IMR-90 (cell line): ENCODE data around the gene INPP5J. TPM values are rescaled to one million over a fixed set of nuclear protein-coding genes. Genes with fewer than 3 reads are reported as not detected.

Experiments used
- ATAC-seq: fragments of 200-7000 bp; cut with Tn5 transposase; 2 replicates; pipeline ENCODE4 v1.9.1; 2020; ENCODE audit warnings: low read depth, mild to moderate bottlenecking, moderate library complexity
- BruUV-seq: library from RNA; stranded (reverse); fragments of 400-500 nt; replicated peaks from 2 replicates; lab custom pipeline; 2021; lab: Mats Ljungman, UMichigan
- CTCF ChIA-PET: fragments of 300-600 bp; formaldehyde crosslinking; extraction: SDS; loops from one replicate; lab custom pipeline; 2021; ENCODE audit warnings: antibody characterized with exemption; lab: Yijun Ruan, JAX
- POLR2A ChIA-PET: fragments of 300-600 bp; sonication (Branson Sonifier 250); formaldehyde crosslinking; loops from one replicate; lab custom pipeline; 2022; ENCODE audit warnings: antibody characterized with exemption; ENCODE audit not compliant: unreplicated experiment; lab: Charles Lee
- DNase-seq: peaks from one replicate; pipeline ENCODE4 v3.0.0; 2013
- H2AFZ ChIP-seq: replicated peaks from 2 replicates; pipeline ENCODE3; 2013; ENCODE audit warnings: low read length, mild to moderate bottlenecking; ENCODE audit not compliant: poor library complexity
- H2AK5ac ChIP-seq: 2 replicates; pipeline ENCODE4 v1.6.1; 2013; ENCODE audit warnings: low read depth, low read length, inconsistent platforms
- H2AK9ac ChIP-seq: replicated peaks from 2 replicates; pipeline ENCODE3; 2013; ENCODE audit warnings: mild to moderate bottlenecking, low read depth, low read length, moderate library complexity; ENCODE audit not compliant: poor library complexity
- H2BK120ac ChIP-seq: 2 replicates; pipeline ENCODE4 v1.6.1; 2013; ENCODE audit warnings: low read depth, low read length, inconsistent platforms
- H2BK15ac ChIP-seq: 3 replicates; pipeline ENCODE4 v1.6.1; 2013; ENCODE audit warnings: low read depth, low read length, inconsistent platforms
- H2BK20ac ChIP-seq: 2 replicates; pipeline ENCODE4 v1.6.1; 2013; ENCODE audit warnings: low read depth, mild to moderate bottlenecking, inconsistent platforms, low read length, moderate library complexity
- H2BK5ac ChIP-seq: 2 replicates; pipeline ENCODE4 v1.6.1; 2013; ENCODE audit warnings: mild to moderate bottlenecking, low read depth, low read length, inconsistent platforms; ENCODE audit not compliant: poor library complexity, severe bottlenecking
- H3K14ac ChIP-seq: replicated peaks from 2 replicates; pipeline ENCODE4 v1.6.1; 2013; ENCODE audit warnings: low read depth, low read length, inconsistent platforms
- H3K18ac ChIP-seq: 2 replicates; pipeline ENCODE4 v1.6.1; 2013; ENCODE audit warnings: low read depth, low read length, control low read depth
- H3K23ac ChIP-seq: 2 replicates; pipeline ENCODE4 v1.6.1; 2013; ENCODE audit warnings: low read depth, low read length, inconsistent platforms
- H3K27ac ChIP-seq: 2 replicates; pipeline ENCODE4 v1.5.1; 2013; ENCODE audit warnings: mild to moderate bottlenecking, control low read depth, low read length; ENCODE audit not compliant: insufficient read depth
- H3K27me3 ChIP-seq: 2 replicates; pipeline ENCODE4 v1.6.1; 2013; ENCODE audit warnings: low read length; ENCODE audit not compliant: control insufficient read depth, insufficient read depth
- H3K36me3 ChIP-seq: 2 replicates; pipeline ENCODE4 v1.6.1; 2013; ENCODE audit warnings: low read length, mixed read lengths; ENCODE audit not compliant: control insufficient read depth, insufficient read depth
- H3K4ac ChIP-seq: 2 replicates; pipeline ENCODE4 v1.6.1; 2013; ENCODE audit warnings: low read depth, low read length, inconsistent platforms
- H3K4me1 ChIP-seq: 2 replicates; pipeline ENCODE4 v1.6.1; 2013; ENCODE audit warnings: low read length, mixed read lengths; ENCODE audit not compliant: control insufficient read depth, insufficient read depth
- H3K4me2 ChIP-seq: 2 replicates; pipeline ENCODE4 v1.6.1; 2013; ENCODE audit warnings: low read depth, mild to moderate bottlenecking, control low read depth, low read length, moderate library complexity
- H3K4me3 ChIP-seq: 2 replicates; pipeline ENCODE4 v1.5.1; 2013; ENCODE audit warnings: low read depth, mild to moderate bottlenecking, control low read depth, low read length, moderate library complexity; ENCODE audit not compliant: insufficient read depth
- H3K56ac ChIP-seq: 2 replicates; pipeline ENCODE4 v1.6.1; 2013; ENCODE audit warnings: low read length, inconsistent platforms; ENCODE audit not compliant: insufficient read depth; ENCODE audit errors: extremely low read depth
- H3K79me1 ChIP-seq, 2 experiments: 2 replicates each; pipeline ENCODE4 v1.6.1; 2013; ENCODE audit warnings: low read length in 2 of 2, inconsistent platforms in 1 of 2, low read depth in 1 of 2
- H3K9ac ChIP-seq: 2 replicates; pipeline ENCODE4 v1.6.1; 2013; ENCODE audit warnings: low read depth, low read length, control low read depth
- H3K9me1 ChIP-seq: 2 replicates; pipeline ENCODE4 v1.6.1; 2013; ENCODE audit warnings: low read length, inconsistent platforms; ENCODE audit not compliant: insufficient read depth
- H3K9me3 ChIP-seq: 2 replicates; pipeline ENCODE4 v1.6.1; 2013; ENCODE audit warnings: low read length; ENCODE audit not compliant: control insufficient read depth, insufficient read depth
- H4K20me1 ChIP-seq: 2 replicates; pipeline ENCODE4 v1.6.1; 2013; ENCODE audit warnings: low read length, inconsistent platforms; ENCODE audit not compliant: insufficient read depth
- H4K5ac ChIP-seq: 2 replicates; pipeline ENCODE4 v1.6.1; 2013; ENCODE audit warnings: mild to moderate bottlenecking, low read depth, low read length, control low read depth
- H4K8ac ChIP-seq, 2 experiments: 2 replicates each; pipeline ENCODE4 v1.6.1; 2013; ENCODE audit warnings: low read depth in 2 of 2, low read length in 2 of 2, control low read depth in 1 of 2, inconsistent platforms in 1 of 2
- H4K91ac ChIP-seq: 2 replicates; pipeline ENCODE4 v1.6.1; 2013; ENCODE audit warnings: low read depth, low read length, inconsistent platforms; ENCODE audit not compliant: insufficient read depth
- CEBPB ChIP-seq: IDR thresholded peaks from 2 replicates; pipeline ENCODE4 v1.6.1; 2012; ENCODE audit warnings: low read depth, low read length, improper control_type of control experiment
- CHD1 ChIP-seq: IDR thresholded peaks from 2 replicates; pipeline ENCODE4 v1.6.1; 2012; ENCODE audit warnings: low read depth, low read length, improper control_type of control experiment
- FOS ChIP-seq: fragments of 150-350 bp; IDR thresholded peaks from 2 replicates; pipeline ENCODE4 v1.6.1; 2016; ENCODE audit warnings: low read depth, low read length
- SMC3 ChIP-seq: fragments of 150-350 bp; IDR thresholded peaks from 2 replicates; pipeline ENCODE4 v1.6.1; 2016; ENCODE audit warnings: low read depth, mild to moderate bottlenecking, antibody characterized with exemption, low read length, moderate library complexity
- WGBS, 2 experiments: methylation state at CpG; one replicate each; pipeline versions ENCODE4 v1.1.5 to v1.1.7; 2013; ENCODE audit warnings: missing lambda C conversion rate in 2 of 2; ENCODE audit not compliant: insufficient read length in 1 of 2; ENCODE audit errors: extremely low coverage in 2 of 2; 5-methylcytosine and 5-hydroxymethylcytosine counted together
- dilution Hi-C: fragments of 300-500 bp; cut with HindIII; formaldehyde crosslinking; loops from one replicate; pipeline ENCODE4 v1.14.3; 2018; ENCODE audit warnings: low sequenced_read_pairs; ENCODE audit not compliant: unreplicated experiment
- in situ Hi-C: fragments of 300-500 bp; cut with MboI; formaldehyde crosslinking; loops from 3 replicates; pipeline ENCODE4 v1.14.3; 2019; ENCODE audit warnings: low sequenced_read_pairs, inconsistent platforms, mixed read lengths
- intact Hi-C: fragments of 100-400 bp; cut with micrococcal nuclease; formaldehyde crosslinking; loops from 2 replicates; pipeline ENCODE4 v1.10.0; 2022
- polyA plus RNA-seq, 3 experiments: library from polyadenylated mRNA; depleted of rRNA; stranded (reverse); fragments of >200 nt; gene quantifications; 2 replicates each; pipeline ENCODE4 v1.2.3, GENCODE V29; 2012; ENCODE audit warnings: low replicate concordance in 1 of 3
- total RNA-seq: library from RNA; depleted of rRNA; stranded (reverse); fragments of >200 nt; gene quantifications from 2 replicates; pipeline ENCODE4 v1.2.3, GENCODE V29; 2012

INPP5J gene
- total and polyA plus RNA-seq, 2 of the 4 experiments (the other 2 are of a cell fraction) = 0.36 to 2.2 TPM

- ATAC-seq (no peak), DNase-seq (no peak)
- H3K9ac ChIP-seq = no peak overlapping the region
- H3K56ac ChIP-seq = no peak overlapping the region
- no peak overlapping the region for H4K91ac ChIP-seq
- H3K23ac ChIP-seq = no peak overlapping the region
- H2BK120ac ChIP-seq = no peak overlapping the region
- H3K4ac ChIP-seq = no peak overlapping the region; the same call in 1 of the 2 replicates
- intact Hi-C loops (no loop called here), dilution Hi-C loops (no loop called here), in situ Hi-C loops (no loop called here)
- H2AK5ac ChIP-seq = no peak overlapping the region
- no peak overlapping the region for H2AFZ ChIP-seq
- H3K9me1 ChIP-seq = 0 out of 2 replicates have a peak, but pooled peaks cover 5% of the 10 kb centered on the region
- H4K5ac ChIP-seq = no peak overlapping the region
- H3K14ac ChIP-seq = no peak overlapping the region
- H2BK5ac ChIP-seq = no peak overlapping the region
- no TSS peak for BruUV-seq
- CTCF ChIA-PET = interaction anchor here (1.1 kb wide), 1 partner anchor 35 kb away, joined by 3 read pairs; the partner anchor contains the start of gene SELENOM
- POLR2A ChIA-PET = no interaction called here
- H2BK20ac ChIP-seq = no peak overlapping the region
- peaks cover 4% of the 10 kb centered on the region; the same call in 1 of the 2 replicates for H3K9me3 ChIP-seq
- H2AK9ac ChIP-seq = peak overlapping the region; percentile 19
- H3K4me1 ChIP-seq = no peaks in the 10 kb centered on the region
- H3K4me2 ChIP-seq = no peak overlapping the region
- no peaks in the 10 kb centered on the region for H3K36me3 ChIP-seq
- 100% methylated on average over 1 of the region's 4 CpGs; no CpG with 5 or more reads in 1 of the 2 experiments for WGBS, 2 experiments
- H3K27me3 ChIP-seq = peaks cover 28% of the 10 kb centered on the region
- H3K27ac ChIP-seq = no peak overlapping the region
- no peak overlapping the region for H2BK15ac ChIP-seq
- H3K79me1 ChIP-seq = no peaks in the 10 kb centered on the region
- H3K18ac ChIP-seq = no peak overlapping the region
- H3K4me3 ChIP-seq = no peak overlapping the region
- H4K8ac ChIP-seq = no peak overlapping the region
- TF ChIP-seq CHD1 (no peak), SMC3 (no peak), CEBPB (no peak), FOS (no peak)
- no peaks in the 10 kb centered on the region for H4K20me1 ChIP-seq
These were observed 19.5 kb downstream of the INPP5J start for GRCh38 chr22:31142285-31142684.
